ENCODE measurements around the gene PLRG1. TPM values are rescaled to one million over a fixed set of nuclear protein-coding genes. Genes with fewer than 3 reads are reported as not detected.
A peak's percentile ranks its signal among the peaks of the same experiment; 100 is the strongest.
"Not testable (repeated sequence)": the region's sequence is repeated elsewhere in the genome, so short reads cannot be mapped to it uniquely, and the experiment has no call there.

The PLRG1 gene
- 72.5 and 73.4 TPM in 2 replicates for total RNA-seq
- polyA plus RNA-seq, result 101 and 123 TPM in 2 replicates
- polyA plus RNA-seq (2012), result 60.3 and 79.4 TPM in 2 replicates
- polyA minus RNA-seq (ENCODE audit: low replicate concordance), result 42.0 and 55.7 TPM in 2 replicates

DNA sequence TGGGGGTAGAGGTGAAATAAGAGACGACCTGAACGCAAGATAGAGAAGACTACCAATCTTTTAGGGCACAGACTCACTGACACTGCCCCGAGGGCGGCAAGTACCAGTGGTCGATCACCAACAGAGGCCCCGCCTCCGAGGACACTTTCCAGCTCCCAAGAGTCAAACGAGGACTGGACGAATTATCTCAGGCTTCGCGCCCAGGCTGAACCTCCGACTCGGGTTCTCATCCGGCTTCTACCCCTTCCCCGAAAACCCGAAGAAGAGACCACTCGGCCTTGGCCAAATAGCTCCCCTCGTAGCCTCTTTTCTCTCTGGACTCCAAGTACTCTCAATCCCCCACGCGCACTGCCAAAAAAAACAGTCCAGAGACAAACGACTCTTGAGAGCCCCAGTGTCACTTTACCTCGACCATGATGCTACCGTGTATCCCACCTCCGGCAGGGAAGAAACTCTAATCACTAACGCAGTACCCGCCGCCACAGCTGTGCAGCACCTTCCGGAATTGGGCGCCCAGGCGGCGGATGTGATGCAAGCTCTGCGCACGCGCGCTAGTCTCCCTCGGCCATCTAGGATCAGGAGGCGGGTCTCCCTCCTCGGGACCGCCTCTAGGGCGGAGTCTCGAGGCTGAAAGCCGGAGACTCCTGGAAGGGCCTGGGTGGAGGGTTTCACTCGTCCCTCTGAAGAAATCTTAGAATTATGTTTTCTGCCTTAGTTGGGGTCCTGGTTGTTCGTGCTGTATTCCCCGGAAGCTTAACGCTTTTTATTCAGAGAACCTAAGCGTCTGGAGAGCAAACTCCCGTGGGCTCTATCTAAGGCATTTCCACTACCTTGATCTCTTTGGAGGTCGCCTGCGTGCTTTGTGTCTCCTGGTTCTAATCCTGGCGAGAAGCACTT, at the start of gene PLRG1:
Gene PLRG1 (minus strand): TSS at position 507 of the 897 bp plus-strand sequence. CDS start 92 bp downstream, at position 415.
- H3K27ac ChIP-seq (ENCODE audit: insufficient read depth, low read length), result peak within 1 kb of the TSS; percentile 84
- H3K4me2 ChIP-seq (ENCODE audit: extremely low read depth, insufficient read depth, low read length), result peak within 1 kb of the TSS; percentile 76
- peaks cover 2% of the 10 kb centered on the region for H3K36me3 ChIP-seq (ENCODE audit: control insufficient read depth, insufficient read depth, low read length)
- no peaks in the 10 kb centered on the region for H4K20me1 ChIP-seq (ENCODE audit: control insufficient read depth, extremely low read depth, insufficient read depth, low read length)
- peak; percentile 87 to 93 for DNase-seq (ENCODE audit: low read depth in 2 of 2)
- H2AFZ ChIP-seq (ENCODE audit: low read length), result peak within 1 kb of the TSS; percentile 87
- H3K4me1 ChIP-seq (ENCODE audit: control insufficient read depth, extremely low read depth, insufficient read depth, low read length), result peaks cover 2% of the 10 kb centered on the region
- peak within 1 kb of the TSS; percentile 63 for H3K9ac ChIP-seq (ENCODE audit: insufficient read depth, low read length)
- H3K27me3 ChIP-seq (ENCODE audit: control insufficient read depth, insufficient read depth, low read length), result no peaks in the 10 kb centered on the region
- TF ChIP-seq, protein P1, sequence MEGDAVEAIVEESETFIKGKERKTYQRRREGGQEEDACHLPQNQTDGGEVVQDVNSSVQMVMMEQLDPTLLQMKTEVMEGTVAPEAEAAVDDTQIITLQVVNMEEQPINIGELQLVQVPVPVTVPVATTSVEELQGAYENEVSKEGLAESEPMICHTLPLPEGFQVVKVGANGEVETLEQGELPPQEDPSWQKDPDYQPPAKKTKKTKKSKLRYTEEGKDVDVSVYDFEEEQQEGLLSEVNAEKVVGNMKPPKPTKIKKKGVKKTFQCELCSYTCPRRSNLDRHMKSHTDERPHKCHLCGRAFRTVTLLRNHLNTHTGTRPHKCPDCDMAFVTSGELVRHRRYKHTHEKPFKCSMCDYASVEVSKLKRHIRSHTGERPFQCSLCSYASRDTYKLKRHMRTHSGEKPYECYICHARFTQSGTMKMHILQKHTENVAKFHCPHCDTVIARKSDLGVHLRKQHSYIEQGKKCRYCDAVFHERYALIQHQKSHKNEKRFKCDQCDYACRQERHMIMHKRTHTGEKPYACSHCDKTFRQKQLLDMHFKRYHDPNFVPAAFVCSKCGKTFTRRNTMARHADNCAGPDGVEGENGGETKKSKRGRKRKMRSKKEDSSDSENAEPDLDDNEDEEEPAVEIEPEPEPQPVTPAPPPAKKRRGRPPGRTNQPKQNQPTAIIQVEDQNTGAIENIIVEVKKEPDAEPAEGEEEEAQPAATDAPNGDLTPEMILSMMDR (conservative IDR thresholded peaks at IDR 0.05 in 1 of 2, IDR thresholded peaks at IDR 0.05 in 1 of 2; ENCODE audit: low read depth in 1 of 2, low read length in 2 of 2), result no peak
- no peak for TF ChIP-seq EZH2 (IDR thresholded peaks at IDR 0.05; ENCODE audit: low read length, missing control alignments)
- peaks cover 24% of the 10 kb centered on the region for H3K79me2 ChIP-seq (ENCODE audit: control insufficient read depth, insufficient read depth, low read length)
- no peaks in the 10 kb centered on the region for H3K9me3 ChIP-seq (ENCODE audit: control insufficient read depth, insufficient read depth, low read depth, low read length)
- H3K4me3 ChIP-seq (replicated peaks in 1 of 4; ENCODE audit: control extremely low read depth in 1 of 4, insufficient read depth in 1 of 4, low read depth in 3 of 4, low read length in 4 of 4), result peak within 1 kb of the TSS; percentile 65 to 90 (median 90)

DNA sequence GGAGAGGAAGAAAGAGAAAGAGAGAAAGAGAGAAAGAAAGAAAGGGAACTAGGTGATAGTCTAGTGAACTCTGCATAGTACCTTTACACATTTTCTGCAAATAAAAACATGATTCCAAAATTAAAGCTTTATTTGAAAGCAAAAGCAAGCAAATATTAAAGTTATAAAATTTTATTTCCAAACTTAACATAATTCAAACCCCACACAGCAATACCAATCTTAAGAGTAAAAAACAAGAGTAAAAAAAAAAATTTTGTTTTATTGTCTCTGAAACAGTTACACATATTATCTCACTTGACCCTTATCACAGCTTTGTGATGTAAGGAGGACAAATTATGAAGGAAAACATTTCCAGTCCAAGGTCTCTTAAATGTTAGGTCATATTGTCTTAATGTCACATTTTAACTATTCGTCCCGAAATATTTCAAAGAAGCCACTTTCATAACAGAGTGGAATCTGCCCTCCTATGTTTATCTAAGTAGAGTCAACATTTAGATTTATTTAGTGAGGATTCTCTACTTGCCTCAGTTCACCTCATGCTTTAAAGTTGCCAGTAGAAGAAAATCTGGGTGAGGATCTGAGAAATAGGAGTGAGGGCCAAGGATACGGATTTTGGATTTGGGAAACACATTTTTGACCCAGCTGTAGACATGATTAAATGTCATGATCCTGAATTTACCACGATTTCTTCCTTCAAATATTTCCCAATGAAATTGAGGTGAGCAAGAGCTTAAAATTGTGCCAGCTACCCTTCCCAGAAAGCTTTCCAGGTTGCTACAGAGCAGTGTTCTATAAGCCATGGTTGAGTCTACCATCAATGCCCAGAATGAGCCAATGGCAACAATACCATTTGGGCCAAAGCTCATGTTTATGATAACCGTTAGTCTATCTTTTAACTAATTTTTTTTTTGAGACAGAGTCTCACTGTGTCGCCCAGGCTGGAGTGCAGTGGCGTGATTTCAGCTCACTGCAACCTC, 47.9 kb upstream of the PLRG1 start:
- Histone ChIP-seq H3K4me1 (ENCODE audit: control insufficient read depth, extremely low read depth, insufficient read depth, low read length) (no peaks in the 10 kb centered on the region), H3K27me3 (ENCODE audit: control insufficient read depth, insufficient read depth, low read length) (no peaks in the 10 kb centered on the region), H3K9ac (ENCODE audit: insufficient read depth, low read length) (no peak overlapping the region), H3K4me2 (ENCODE audit: extremely low read depth, insufficient read depth, low read length) (no peak overlapping the region), H2AFZ (ENCODE audit: low read length) (no peak overlapping the region), H3K79me2 (ENCODE audit: control insufficient read depth, insufficient read depth, low read length) (no peaks in the 10 kb centered on the region), H3K36me3 (ENCODE audit: control insufficient read depth, insufficient read depth, low read length) (no peaks in the 10 kb centered on the region), H4K20me1 (ENCODE audit: control insufficient read depth, extremely low read depth, insufficient read depth, low read length) (no peaks in the 10 kb centered on the region), H3K9me3 (ENCODE audit: control insufficient read depth, insufficient read depth, low read depth, low read length) (no peaks in the 10 kb centered on the region), H3K27ac (ENCODE audit: insufficient read depth, low read length) (no peak overlapping the region), H3K4me3 (replicated peaks in 1 of 4; ENCODE audit: control extremely low read depth in 1 of 4, insufficient read depth in 1 of 4, low read depth in 3 of 4, low read length in 4 of 4) (no peak overlapping the region)
- DNase-seq (ENCODE audit: low read depth in 2 of 2), result no peak
- TF ChIP-seq, protein P1 (conservative IDR thresholded peaks at IDR 0.05 in 1 of 2, IDR thresholded peaks at IDR 0.05 in 1 of 2; ENCODE audit: low read depth in 1 of 2, low read length in 2 of 2), result no peak
- no peak for TF ChIP-seq EZH2 (IDR thresholded peaks at IDR 0.05; ENCODE audit: low read length, missing control alignments)

DNA sequence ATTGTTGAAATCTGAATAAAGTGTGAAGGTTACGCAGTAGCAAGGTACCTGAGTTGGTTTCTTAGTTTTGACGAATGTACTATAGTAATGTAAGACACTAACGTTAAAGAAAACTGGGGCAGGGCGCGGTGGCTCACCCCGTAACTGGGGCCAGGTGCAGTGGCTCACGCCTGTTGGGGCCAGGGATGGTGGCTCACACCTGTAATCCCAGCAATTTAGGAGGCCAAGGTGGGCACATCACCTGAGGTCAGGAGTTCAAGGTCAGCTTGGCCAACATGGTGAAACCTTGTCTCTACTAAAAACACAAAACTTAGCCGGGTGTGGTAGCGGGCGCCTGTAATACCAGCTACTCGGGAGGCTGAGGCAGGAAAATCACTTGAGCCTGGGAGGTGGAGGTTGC, 47.1 kb upstream of the PLRG1 start:
- H2AFZ ChIP-seq (ENCODE audit: low read length), result not testable (repeated sequence)

More for the DNA sequence above, 47.1 kb upstream of the PLRG1 start:
- not testable (repeated sequence) for H3K4me1 ChIP-seq (ENCODE audit: control insufficient read depth, extremely low read depth, insufficient read depth, low read length); H3K4me2 ChIP-seq (ENCODE audit: extremely low read depth, insufficient read depth, low read length); H3K36me3 ChIP-seq (ENCODE audit: control insufficient read depth, insufficient read depth, low read length); DNase-seq (ENCODE audit: low read depth in 2 of 2); H3K27ac ChIP-seq (ENCODE audit: insufficient read depth, low read length); H3K79me2 ChIP-seq (ENCODE audit: control insufficient read depth, insufficient read depth, low read length); H4K20me1 ChIP-seq (ENCODE audit: control insufficient read depth, extremely low read depth, insufficient read depth, low read length); H3K9ac ChIP-seq (ENCODE audit: insufficient read depth, low read length); H3K4me3 ChIP-seq (replicated peaks in 1 of 4; ENCODE audit: control extremely low read depth in 1 of 4, insufficient read depth in 1 of 4, low read depth in 3 of 4, low read length in 4 of 4); H3K9me3 ChIP-seq (ENCODE audit: control insufficient read depth, insufficient read depth, low read depth, low read length); H3K27me3 ChIP-seq (ENCODE audit: control insufficient read depth, insufficient read depth, low read length)

All from fibroblast of lung (primary cell).